Amygdala (tissue), 56 donors: ENCODE results near the gene NUDT3.
"Not testable (repeated sequence)": the region's sequence is repeated elsewhere in the genome, so short reads cannot be mapped to it uniquely, and the experiment has no call there.

ENCODE experiments used
- DNase-seq, 56 donors: peaks; one replicate each; lab custom pipeline; 2025; lab: John Stamatoyannopoulos, UW

NUDT3 gene

GRCh38 chr6:34347303-34347702, 45.2 kb downstream of the NUDT3 start:
- DNase-seq = no peak

GRCh38 chr6:34346175-34347119, 46.0 kb downstream of the NUDT3 start:
- no peak for DNase-seq

- DNase-seq = no peak
Observed at GRCh38 chr6:34343806-34344205, 48.7 kb downstream of the NUDT3 start.

- no peak for DNase-seq
Observed at GRCh38 chr6:34342247-34342646, 50.2 kb downstream of the NUDT3 start.

- DNase-seq = no peak
Observed at GRCh38 chr6:34341481-34341971, 50.9 kb downstream of the NUDT3 start.

- DNase-seq = no peak
Observed at GRCh38 chr6:34340906-34341480, 51.5 kb downstream of the NUDT3 start.

- DNase-seq = no peak
Observed at GRCh38 chr6:34340394-34340793, 52.1 kb downstream of the NUDT3 start.

GRCh38 chr6:34339971-34340370, 52.5 kb downstream of the NUDT3 start:
- no peak for DNase-seq

GRCh38 chr6:34339432-34339831, 53.0 kb downstream of the NUDT3 start:
- DNase-seq = no peak

- no peak for DNase-seq
Observed at GRCh38 chr6:34338811-34339210, 53.7 kb downstream of the NUDT3 start.

GRCh38 chr6:34338377-34338776, 54.1 kb downstream of the NUDT3 start:
- DNase-seq = no peak

- no peak for DNase-seq
Observed at GRCh38 chr6:34334796-34335416, 57.6 kb downstream of the NUDT3 start.

GRCh38 chr6:34333858-34334257, 58.6 kb downstream of the NUDT3 start:
- no peak for DNase-seq

GRCh38 chr6:34332251-34333198, 59.9 kb downstream of the NUDT3 start:
- DNase-seq = no peak

- DNase-seq = no peak
Observed at GRCh38 chr6:34331371-34332050, 61.0 kb downstream of the NUDT3 start.

- DNase-seq = not testable (repeated sequence)
Observed at GRCh38 chr6:34329814-34330213, 62.7 kb downstream of the NUDT3 start.

GRCh38 chr6:34328969-34329368, 63.5 kb downstream of the NUDT3 start:
- DNase-seq = no peak

- not testable (repeated sequence) for DNase-seq
Observed at GRCh38 chr6:34327313-34328205, 64.9 kb downstream of the NUDT3 start.

GRCh38 chr6:34325633-34326032, 66.8 kb downstream of the NUDT3 start:
- DNase-seq = no peak
